Chondrocyte (in vitro differentiated cells): ENCODE results near the gene USP10. TPM values are rescaled to one million over a fixed set of nuclear protein-coding genes. Genes with fewer than 3 reads are reported as not detected.
A peak's percentile ranks its signal among the peaks of the same experiment; 100 is the strongest.

Experiments
- DNase-seq: peaks from one replicate; pipeline ENCODE4 v3.0.0; 2021; ENCODE audit warnings: mixed read lengths, low spot score
- H3K27ac Mint-ChIP-seq: one replicate; pipeline ENCODE4 v1.8.0; 2021; ENCODE audit warnings: mild to moderate bottlenecking, moderate library complexity, mixed read lengths; ENCODE audit not compliant: unreplicated experiment
- H3K27me3 Mint-ChIP-seq: 2 replicates; pipeline ENCODE4 v1.8.0; 2021; ENCODE audit warnings: low read depth, mixed read lengths
- H3K36me3 Mint-ChIP-seq: 2 replicates; pipeline ENCODE4 v1.8.0; 2021; ENCODE audit warnings: low read depth, mixed read lengths
- H3K4me1 Mint-ChIP-seq: 2 replicates; pipeline ENCODE4 v1.8.0; 2021; ENCODE audit warnings: low read depth, mild to moderate bottlenecking, mixed read lengths
- H3K4me3 Mint-ChIP-seq: one replicate; pipeline ENCODE4 v1.8.0; 2021; ENCODE audit warnings: mild to moderate bottlenecking, moderate library complexity, mixed read lengths; ENCODE audit not compliant: unreplicated experiment
- H3K9me3 Mint-ChIP-seq: 2 replicates; pipeline ENCODE4 v1.8.0; 2021; ENCODE audit warnings: low read depth, mixed read lengths
- CTCF ChIP-seq: fragments of 200-600 bp; sonication (generic); IDR thresholded peaks from 2 replicates; pipeline ENCODE4 v1.5.0; 2021; ENCODE audit warnings: antibody characterized with exemption, mild to moderate bottlenecking, moderate library complexity
- total RNA-seq: library from RNA; stranded (reverse); gene quantifications from 3 replicates; pipeline ENCODE4 v1.2.1, GENCODE V29; 2021

Gene USP10
- total RNA-seq, 1 donor from 2014 or later: 43.0 TPM

GRCh38 chr16:84768061-84768807, 68.4 kb downstream of the USP10 start:
- no peaks in the 10 kb centered on the region for H3K27me3 Mint-ChIP-seq
- no peak for DNase-seq
- no peak overlapping the region for H3K4me3 Mint-ChIP-seq
- H3K9me3 Mint-ChIP-seq: no peaks in the 10 kb centered on the region
- peaks cover 9% of the 10 kb centered on the region for H3K4me1 Mint-ChIP-seq
- no peak for TF ChIP-seq CTCF
- H3K27ac Mint-ChIP-seq: no peak overlapping the region
- peaks cover 41% of the 10 kb centered on the region for H3K36me3 Mint-ChIP-seq

GRCh38 chr16:84768808-84769197, 69.0 kb downstream of the USP10 start:
- Mint-ChIP-seq H3K36me3 (peaks cover 42% of the 10 kb centered on the region), H3K9me3 (no peaks in the 10 kb centered on the region), H3K4me1 (peaks cover 9% of the 10 kb centered on the region), H3K4me3 (no peak overlapping the region), H3K27ac (no peak overlapping the region), H3K27me3 (no peaks in the 10 kb centered on the region)
- TF ChIP-seq CTCF: no peak
- no peak for DNase-seq

- no peaks in the 10 kb centered on the region for H3K27me3 Mint-ChIP-seq
- H3K9me3 Mint-ChIP-seq: no peaks in the 10 kb centered on the region
- DNase-seq: no peak
- H3K27ac Mint-ChIP-seq: no peak overlapping the region
- no peak for TF ChIP-seq CTCF
- H3K36me3 Mint-ChIP-seq: peaks cover 36% of the 10 kb centered on the region
- H3K4me1 Mint-ChIP-seq: peaks cover 9% of the 10 kb centered on the region
- H3K4me3 Mint-ChIP-seq: no peak overlapping the region
Observed at GRCh38 chr16:84769416-84769815, 69.6 kb downstream of the USP10 start.

- no peak for DNase-seq
- peaks cover 29% of the 10 kb centered on the region for H3K36me3 Mint-ChIP-seq
- H3K27ac Mint-ChIP-seq: no peak overlapping the region
Observed at GRCh38 chr16:84773312-84773711, 73.5 kb downstream of the USP10 start.

GRCh38 chr16:84774810-84775209, 75.0 kb downstream of the USP10 start:
- H3K36me3 Mint-ChIP-seq: peaks cover 31% of the 10 kb centered on the region
- peak overlapping the region; percentile 64 for H3K27ac Mint-ChIP-seq
- no peak overlapping the region for H3K4me3 Mint-ChIP-seq
- no peaks in the 10 kb centered on the region for H3K27me3 Mint-ChIP-seq
- DNase-seq: no peak
- no peak for TF ChIP-seq CTCF
- H3K9me3 Mint-ChIP-seq: no peaks in the 10 kb centered on the region
- no peaks in the 10 kb centered on the region for H3K4me1 Mint-ChIP-seq

More at GRCh38 chr16:84773312-84773711, 73.5 kb downstream of the USP10 start:
- no peaks in the 10 kb centered on the region for H3K27me3 Mint-ChIP-seq
- no peak overlapping the region for H3K4me3 Mint-ChIP-seq
- no peaks in the 10 kb centered on the region for H3K9me3 Mint-ChIP-seq
- TF ChIP-seq CTCF: no peak
- no peaks in the 10 kb centered on the region for H3K4me1 Mint-ChIP-seq
